BJ (cell line): ENCODE measurements around the gene DHFR2. TPM values are rescaled to one million over a fixed set of nuclear protein-coding genes. Genes with fewer than 3 reads are reported as not detected.
A peak's percentile ranks its signal among the peaks of the same experiment; 100 is the strongest.

Source experiments
- CTCF ChIA-PET: fragments of 350-600 bp; formaldehyde crosslinking; extraction: SDS; loops from one replicate; lab custom pipeline; 2021; ENCODE audit warnings: antibody characterized with exemption, inconsistent platforms; lab: Yijun Ruan, JAX
- POLR2A ChIA-PET: fragments of 300-600 bp; sonication (Branson Sonifier 250); formaldehyde crosslinking; extraction: SDS; loops from one replicate; lab custom pipeline; 2021; ENCODE audit warnings: antibody characterized with exemption; lab: Charles Lee
- DNase-seq: peaks from one replicate; pipeline ENCODE4 v3.0.0-alpha.2; 2011; ENCODE audit warnings: low read depth
- H3K27me3 ChIP-seq: 2 replicates; pipeline ENCODE4 v1.6.0; 2011; ENCODE audit warnings: low read length; ENCODE audit not compliant: control insufficient read depth, insufficient read depth
- H3K36me3 ChIP-seq: 2 replicates; pipeline ENCODE4 v1.5.1; 2011; ENCODE audit warnings: low read length; ENCODE audit not compliant: control insufficient read depth, insufficient read depth
- H3K4me3 ChIP-seq: 2 replicates; pipeline ENCODE4 v1.5.1; 2011; ENCODE audit warnings: low read depth, mild to moderate bottlenecking, control low read depth, low read length
- CTCF ChIP-seq: IDR thresholded peaks from 2 replicates; pipeline ENCODE4 v1.5.1; 2011; ENCODE audit warnings: low read depth, mild to moderate bottlenecking, control low read depth, inconsistent platforms, low read length, moderate library complexity; ENCODE audit not compliant: insufficient read depth
- polyA plus RNA-seq: library from polyadenylated mRNA; depleted of rRNA; stranded (reverse); fragments of >200 nt; gene quantifications from 2 replicates; pipeline ENCODE4 v1.2.3, GENCODE V29; 2011

DHFR2 gene
- polyA plus RNA-seq, 1 experiment = 1.6 TPM

GRCh38 chr3:94071713-94072284, 9.1 kb upstream of the DHFR2 start:
- H3K36me3 ChIP-seq = no peaks in the 10 kb centered on the region
- ChIA-PET CTCF (interaction anchor here (1.2 to 1.6 kb wide), 4 partner anchors 23 to 70 kb away, joined by 3 to 4 read pairs (median 4); no protein-coding TSS in a partner anchor), POLR2A (interaction anchor here (0.6 kb wide), 1 partner anchor 9 kb away, joined by 4 read pairs; the partner anchor contains the start of genes DHFR2 and NSUN3)
- no peaks in the 10 kb centered on the region for H3K27me3 ChIP-seq
- H3K4me3 ChIP-seq = no peak overlapping the region
- no peak for TF ChIP-seq CTCF
- no peak for DNase-seq

- ChIA-PET POLR2A (no interaction called here), CTCF (interaction anchor here (1.1 to 2.3 kb wide), 7 partner anchors 32 to 69 kb away, joined by 3 to 16 read pairs (median 4); no protein-coding TSS in a partner anchor)
- Histone ChIP-seq H3K27me3 (no peaks in the 10 kb centered on the region), H3K4me3 (no peak overlapping the region), H3K36me3 (no peaks in the 10 kb centered on the region)
- TF ChIP-seq CTCF = no peak
- no peak for DNase-seq
These were observed 7.7 kb upstream of the DHFR2 start for GRCh38 chr3:94070341-94070911.

- H3K4me3 ChIP-seq = no peak overlapping the region
- DNase-seq = no peak
- no peaks in the 10 kb centered on the region for H3K36me3 ChIP-seq
- no peaks in the 10 kb centered on the region for H3K27me3 ChIP-seq
- ChIA-PET POLR2A (no interaction called here), CTCF (interaction anchor here (0.5 to 2.3 kb wide), 13 partner anchors 20 to 80 kb away, joined by 3 to 16 read pairs (median 4); partner anchors contain the start of gene STX19)
- peak; percentile 35; the same call in 1 of the 2 replicates for TF ChIP-seq CTCF
These were observed 6.6 kb upstream of the DHFR2 start for GRCh38 chr3:94069194-94069813.

DNA sequence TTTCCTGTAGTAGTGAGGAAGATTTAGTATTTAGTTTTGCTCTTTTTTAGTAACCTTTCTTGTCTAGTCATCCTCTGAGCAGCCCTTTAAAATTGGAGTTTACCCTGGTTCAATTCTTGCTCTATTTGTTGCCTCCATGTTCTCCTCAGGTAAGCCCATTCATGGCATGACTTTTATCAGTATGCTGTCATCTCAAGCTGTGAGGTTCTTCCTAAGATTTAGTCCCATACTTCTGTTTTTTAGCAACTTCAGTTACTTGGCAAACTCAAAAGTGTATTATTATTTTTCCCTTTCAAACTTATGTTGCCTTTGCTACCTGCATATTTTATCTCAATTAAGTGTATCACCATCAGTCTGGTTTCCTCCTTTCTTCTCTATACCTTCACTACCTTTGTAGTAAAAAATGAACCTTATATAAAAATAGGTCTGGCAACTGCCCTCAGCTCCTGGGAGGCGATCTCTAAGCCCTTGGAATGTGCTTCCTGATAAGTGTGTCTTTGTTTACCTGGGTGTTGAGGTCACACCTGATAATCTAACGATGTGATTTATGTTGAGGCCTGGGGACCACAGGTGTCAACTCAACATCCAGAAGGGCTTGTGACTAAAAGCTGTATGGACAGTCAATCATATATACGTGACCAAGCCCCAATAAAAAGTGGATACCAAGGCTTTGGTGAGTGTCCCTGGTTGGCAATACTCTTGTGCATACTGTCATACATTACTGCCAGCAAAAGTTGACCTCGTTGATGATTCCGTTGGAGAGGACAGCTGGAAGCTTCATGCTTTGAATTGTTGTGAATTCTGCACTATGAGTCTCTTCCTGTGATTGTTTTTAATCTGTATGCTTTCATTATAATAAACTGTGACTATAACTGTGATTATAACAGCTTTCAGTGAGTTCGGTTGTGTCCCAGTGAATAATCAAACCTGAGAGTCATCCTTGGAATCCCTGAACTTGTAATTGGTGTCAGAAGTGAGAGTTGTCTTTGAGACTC, 4.1 kb upstream of the DHFR2 start:
- CTCF ChIA-PET = interaction anchor here (0.9 to 1.4 kb wide), 2 partner anchors 12 to 60 kb away, joined by 3 read pairs; no protein-coding TSS in a partner anchor
- no peak for TF ChIP-seq CTCF
- POLR2A ChIA-PET = no interaction called here
- H3K36me3 ChIP-seq = no peaks in the 10 kb centered on the region
- no peaks in the 10 kb centered on the region for H3K27me3 ChIP-seq
- DNase-seq = no peak
- no peak overlapping the region for H3K4me3 ChIP-seq
